GM18951 (cell line): ENCODE results near the gene WDR77.

Experiments used
- POLR2A ChIP-seq: IDR thresholded peaks from 4 replicates; pipeline ENCODE4 v1.6.1; 2011; ENCODE audit warnings: mild to moderate bottlenecking; ENCODE audit not compliant: insufficient read length, insufficient read depth; ENCODE audit errors: extremely low read depth
- in situ Hi-C: fragments of 300-500 bp; cut with MboI; formaldehyde crosslinking; loops from one replicate; pipeline ENCODE4 v1.12.0; 2022; ENCODE audit warnings: low sequenced_read_pairs, mixed read lengths, inconsistent platforms; ENCODE audit not compliant: unreplicated experiment

The WDR77 gene

DNA sequence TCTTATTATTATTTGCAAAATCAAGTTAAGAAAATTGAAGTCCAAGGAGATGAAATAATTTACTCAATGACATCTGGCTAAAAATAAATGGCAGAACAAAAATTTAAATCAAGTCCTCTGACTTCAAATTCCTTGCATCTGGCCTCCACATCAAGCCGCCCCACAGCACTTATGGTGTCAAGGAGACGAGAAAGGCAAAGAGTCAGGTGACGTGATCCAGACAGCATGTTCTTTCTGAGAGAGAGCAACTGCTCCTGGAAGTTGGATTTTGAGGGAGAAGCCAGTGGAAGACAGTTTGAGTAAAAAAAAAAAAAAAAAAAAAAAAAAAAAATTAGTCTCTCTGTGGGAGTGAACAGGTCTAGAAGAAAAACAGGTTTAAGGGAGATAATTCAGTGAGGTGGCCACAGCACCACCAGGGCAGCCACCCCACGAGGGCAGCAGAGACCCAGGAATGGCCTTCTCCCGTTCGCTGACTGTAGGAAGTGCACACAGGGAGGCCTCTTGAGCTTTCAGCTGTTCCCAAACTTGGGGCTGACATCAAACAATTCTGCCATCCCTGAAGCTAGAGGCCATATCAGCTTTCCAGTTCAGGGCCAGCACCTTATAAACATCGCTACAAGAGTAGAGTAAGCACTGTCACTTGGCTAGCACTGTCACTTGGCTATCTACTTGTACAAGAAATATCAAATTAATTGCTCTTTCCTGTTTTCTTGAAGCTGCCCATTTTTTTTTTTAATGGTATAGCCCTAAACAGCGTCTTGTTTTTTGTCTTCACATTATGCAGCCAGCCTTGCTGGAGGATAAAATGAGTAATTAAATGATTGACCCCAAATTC is 32.5 kb upstream of the WDR77 start:
- no peak for TF ChIP-seq POLR2A
- in situ Hi-C loops, result loop anchor here (25.0 kb wide), 1 partner anchor 881 kb away; no protein-coding TSS in a partner anchor

DNA sequence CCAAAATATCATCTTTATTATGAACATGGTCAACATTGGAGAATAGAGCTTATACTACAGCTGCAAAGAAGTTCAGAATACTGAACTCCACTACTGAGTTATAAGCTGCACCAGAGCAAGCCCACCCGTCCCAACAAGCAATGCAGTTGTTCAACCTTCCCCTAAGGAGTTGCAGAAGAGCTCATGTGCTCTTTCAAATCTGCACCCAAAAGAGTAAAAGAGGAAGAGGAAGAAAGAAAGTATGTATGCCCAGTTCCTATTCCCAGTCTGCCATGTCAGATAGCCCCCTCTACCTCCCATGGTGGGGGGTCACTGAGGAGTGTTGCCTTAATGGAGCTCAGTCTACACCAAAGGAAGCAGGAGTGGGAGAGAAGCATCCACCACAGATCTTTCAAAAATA is 31.6 kb upstream of the WDR77 start:
- in situ Hi-C loops, result loop anchor here (25.0 kb wide), 1 partner anchor 882 kb away; no protein-coding TSS in a partner anchor
- TF ChIP-seq POLR2A, result no peak

DNA sequence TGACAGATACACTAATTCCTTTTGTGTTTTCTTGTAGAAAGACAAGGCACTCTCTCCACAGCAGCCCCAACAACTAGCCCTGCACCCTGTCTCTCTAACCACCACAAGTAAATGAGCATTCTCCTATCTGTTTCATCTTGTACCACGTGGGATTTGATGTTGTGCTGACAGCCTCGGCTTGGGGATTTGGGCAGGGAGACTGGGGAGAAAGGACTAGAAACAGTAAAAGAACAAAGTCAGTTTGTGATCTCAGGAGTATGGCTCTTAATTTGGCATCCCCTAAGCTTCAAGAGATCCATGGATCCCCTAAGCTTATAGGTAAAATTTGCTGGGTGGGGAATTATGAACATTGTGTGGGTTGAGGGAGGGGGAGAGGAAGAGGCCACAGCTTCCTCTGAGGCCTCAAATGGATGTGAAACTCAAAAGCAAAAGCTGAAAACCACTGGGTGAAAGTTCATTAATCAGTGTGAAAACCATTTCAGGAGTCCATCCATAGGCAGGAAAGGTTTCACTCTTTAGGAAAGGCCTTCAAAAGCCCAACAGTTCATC is 27.8 kb upstream of the WDR77 start:
- no peak for TF ChIP-seq POLR2A
- in situ Hi-C loops, result loop anchor here (10.0 to 25.0 kb wide), 2 partner anchors 278 to 885 kb away; partner anchors contain the start of gene DDX20

DNA sequence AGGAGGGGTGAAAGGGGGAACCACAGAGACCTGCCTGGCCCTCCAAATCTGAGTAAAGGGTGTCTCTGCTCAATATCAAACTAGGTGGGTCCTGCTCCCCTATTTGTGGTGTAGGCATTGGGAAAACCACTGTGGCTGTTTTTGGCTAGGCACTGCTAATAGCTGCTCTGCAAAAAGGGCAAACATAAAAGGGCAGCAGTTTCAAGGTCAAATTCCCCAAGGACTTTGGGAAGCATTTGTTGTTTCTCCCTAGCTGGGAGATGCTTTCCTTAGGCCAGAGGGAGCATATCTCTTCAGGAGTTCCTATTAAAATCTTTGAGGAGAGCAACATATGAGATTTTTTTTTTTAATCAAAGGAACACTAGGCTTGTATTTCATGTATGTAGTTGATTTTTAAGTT is 27.2 kb upstream of the WDR77 start:
- in situ Hi-C loops, result loop anchor here (10.0 to 25.0 kb wide), 2 partner anchors 279 to 886 kb away; partner anchors contain the start of gene DDX20
- TF ChIP-seq POLR2A, result no peak

DNA sequence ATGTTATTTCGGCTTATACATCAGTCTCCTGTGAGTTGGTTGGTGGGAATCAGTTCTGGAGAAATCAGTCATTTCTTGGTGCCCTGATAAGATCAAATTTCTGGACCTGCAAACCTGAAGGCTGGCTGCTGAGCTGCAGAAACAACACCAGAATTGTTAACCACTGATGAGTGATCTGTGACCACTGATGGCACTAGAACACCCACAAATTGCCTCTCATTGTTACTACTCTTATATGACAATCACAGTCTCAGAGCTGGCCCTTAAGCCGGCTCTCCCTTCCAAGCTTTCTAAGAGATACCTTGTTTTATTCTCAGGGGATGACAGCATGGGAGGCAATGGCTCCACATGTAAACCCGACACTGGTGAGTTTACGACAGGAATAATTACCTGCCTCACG is 26.6 kb upstream of the WDR77 start:
- no peak for TF ChIP-seq POLR2A
- in situ Hi-C loops, result loop anchor here (10.0 to 25.0 kb wide), 2 partner anchors 279 to 887 kb away; partner anchors contain the start of gene DDX20

DNA sequence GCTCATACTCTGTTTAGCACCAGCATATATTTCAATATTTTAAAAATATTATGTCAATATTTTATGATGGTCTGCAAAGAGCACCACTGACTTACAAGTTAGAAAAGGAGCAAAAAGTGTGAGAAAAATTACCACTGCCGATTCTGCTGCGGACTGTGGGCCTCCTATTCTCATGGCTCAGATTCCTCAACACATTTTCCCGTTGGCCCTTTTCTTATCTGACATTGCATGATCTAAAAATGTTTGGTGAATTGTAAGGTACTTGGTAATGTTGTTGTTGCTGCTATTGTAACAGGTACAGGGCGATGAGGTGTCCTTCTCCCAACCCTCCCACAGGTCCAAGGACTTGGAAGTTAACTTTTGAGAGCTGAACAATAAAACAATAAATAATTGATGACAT is 25.5 kb upstream of the WDR77 start:
- in situ Hi-C loops, result loop anchor here (10.0 kb wide), 1 partner anchor 280 kb away; the partner anchor contains the start of gene DDX20

DNA sequence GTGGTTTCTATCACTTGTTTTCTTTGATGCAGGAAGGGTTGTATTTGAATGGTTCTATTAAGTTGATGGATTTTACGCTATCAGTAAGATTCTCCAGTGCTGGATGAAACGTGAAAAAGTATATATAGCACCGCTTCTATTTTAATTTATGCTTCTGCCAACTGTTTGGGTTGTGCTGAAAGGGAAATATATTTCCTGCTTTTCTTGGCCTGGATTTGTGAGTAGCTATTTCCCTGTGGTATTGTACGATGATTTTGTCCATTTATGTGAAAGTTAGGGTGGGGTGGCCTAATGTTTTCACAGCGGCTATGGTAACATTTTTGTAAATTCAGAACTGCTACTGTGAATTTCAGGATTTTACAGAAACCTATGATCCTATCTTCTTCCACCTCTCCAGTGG is 25.1 kb upstream of the WDR77 start:
- TF ChIP-seq POLR2A, result no peak
- in situ Hi-C loops, result loop anchor here (10.0 kb wide), 1 partner anchor 281 kb away; the partner anchor contains the start of gene DDX20

More for the DNA sequence above, 25.5 kb upstream of the WDR77 start:
- TF ChIP-seq POLR2A, result no peak

DNA sequence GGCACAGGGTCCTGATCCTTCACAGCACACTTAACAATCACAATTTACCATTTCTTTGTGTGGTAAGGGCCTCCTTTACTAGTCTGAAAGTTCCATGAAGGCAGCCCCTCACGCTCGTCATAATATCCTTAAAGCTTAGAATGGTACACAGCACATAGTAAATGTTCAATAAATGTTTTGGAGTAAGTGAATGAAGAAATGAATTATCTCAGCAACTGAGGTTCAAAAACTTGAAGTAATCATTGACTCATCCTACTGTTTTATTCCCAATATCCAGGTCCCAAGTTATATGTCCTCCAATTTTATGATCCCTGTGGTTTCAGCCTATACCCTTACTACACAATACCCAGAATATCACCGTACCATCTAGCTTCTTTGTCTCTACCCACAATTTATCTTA is 22.5 kb upstream of the WDR77 start:
- in situ Hi-C loops, result loop anchor here (10.0 kb wide), 1 partner anchor 283 kb away; the partner anchor contains the start of gene DDX20

DNA sequence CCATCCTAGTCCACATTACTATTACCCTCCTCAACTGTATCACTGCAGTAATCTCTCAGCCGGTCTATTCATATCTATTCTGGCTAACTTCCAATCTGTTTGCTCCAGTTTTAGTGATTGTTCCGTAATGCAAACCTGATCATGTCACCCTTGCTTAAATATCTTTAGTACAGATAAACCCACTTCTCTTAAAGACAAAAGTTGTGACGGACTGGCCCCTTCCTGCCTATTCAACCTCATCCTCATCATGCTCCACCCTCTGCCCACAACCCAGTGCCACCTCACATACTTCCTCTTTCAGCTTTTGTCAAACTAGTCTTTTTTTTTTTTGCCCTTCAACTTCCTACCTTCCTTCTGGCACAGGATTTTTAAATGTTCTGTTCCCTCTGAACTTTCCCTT is 22.0 kb upstream of the WDR77 start:
- in situ Hi-C loops, result loop anchor here (10.0 kb wide), 1 partner anchor 284 kb away; the partner anchor contains the start of gene DDX20
- no peak for TF ChIP-seq POLR2A

More for the DNA sequence above, 22.5 kb upstream of the WDR77 start:
- TF ChIP-seq POLR2A, result no peak

DNA sequence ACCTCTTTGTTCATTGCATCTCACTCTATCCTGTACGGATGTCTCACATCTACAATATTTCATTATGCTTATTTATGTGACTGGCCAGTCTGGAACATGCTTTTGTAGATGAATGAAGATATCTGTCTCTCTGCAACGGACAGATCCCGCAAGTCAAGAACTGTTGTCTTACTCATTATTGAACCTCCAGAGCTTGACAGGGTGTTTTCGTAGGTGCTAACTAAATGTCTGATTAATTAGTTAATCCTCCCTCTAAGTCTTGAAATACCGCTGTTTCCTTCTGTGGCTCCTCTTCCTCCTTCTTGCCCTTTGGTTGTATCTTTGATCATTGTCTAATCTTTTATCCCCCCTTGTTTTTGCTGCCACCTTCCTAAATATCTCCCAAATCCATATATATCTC is 21.5 kb upstream of the WDR77 start:
- in situ Hi-C loops, result loop anchor here (10.0 kb wide), 1 partner anchor 284 kb away; the partner anchor contains the start of gene DDX20
- no peak for TF ChIP-seq POLR2A

DNA sequence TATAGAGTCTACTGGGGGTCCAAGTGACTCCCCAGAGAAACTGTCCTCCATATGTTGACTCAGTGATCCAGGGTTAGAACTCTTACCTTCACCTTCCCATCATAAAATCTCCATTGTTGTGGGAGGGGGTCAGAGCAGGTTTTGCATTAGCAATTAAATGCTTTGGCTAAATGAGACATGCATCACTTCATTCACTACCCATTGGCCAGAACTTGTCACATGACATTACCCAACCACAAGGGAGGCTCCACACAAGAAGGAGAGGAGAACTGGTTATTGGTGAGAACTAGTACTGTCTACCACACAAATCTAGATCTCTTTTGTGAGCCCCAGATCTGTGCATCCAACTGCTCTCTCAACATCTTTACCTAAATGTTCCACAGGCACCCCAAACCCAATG is 20.5 kb upstream of the WDR77 start:
- TF ChIP-seq POLR2A, result no peak
- in situ Hi-C loops, result no loop called here

DNA sequence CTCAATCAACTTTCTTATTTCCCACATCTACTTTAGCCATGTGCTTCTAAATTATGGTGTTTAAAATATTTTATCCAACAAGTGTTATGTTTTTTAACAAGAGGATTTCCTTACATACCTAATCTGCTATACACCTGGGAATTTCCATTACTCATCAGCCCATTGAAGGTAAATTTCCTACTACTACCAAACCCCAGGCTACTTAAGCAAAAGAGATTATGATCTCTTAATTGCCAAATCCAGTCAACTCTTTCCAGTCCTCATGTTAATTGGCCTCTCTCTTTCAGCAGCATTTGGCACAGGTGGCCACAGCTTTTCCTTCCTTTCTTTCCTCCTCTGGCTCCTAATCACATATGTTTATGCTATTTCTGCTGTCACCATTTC is 19.7 kb upstream of the WDR77 start:
- in situ Hi-C loops, result no loop called here
- TF ChIP-seq POLR2A, result no peak

DNA sequence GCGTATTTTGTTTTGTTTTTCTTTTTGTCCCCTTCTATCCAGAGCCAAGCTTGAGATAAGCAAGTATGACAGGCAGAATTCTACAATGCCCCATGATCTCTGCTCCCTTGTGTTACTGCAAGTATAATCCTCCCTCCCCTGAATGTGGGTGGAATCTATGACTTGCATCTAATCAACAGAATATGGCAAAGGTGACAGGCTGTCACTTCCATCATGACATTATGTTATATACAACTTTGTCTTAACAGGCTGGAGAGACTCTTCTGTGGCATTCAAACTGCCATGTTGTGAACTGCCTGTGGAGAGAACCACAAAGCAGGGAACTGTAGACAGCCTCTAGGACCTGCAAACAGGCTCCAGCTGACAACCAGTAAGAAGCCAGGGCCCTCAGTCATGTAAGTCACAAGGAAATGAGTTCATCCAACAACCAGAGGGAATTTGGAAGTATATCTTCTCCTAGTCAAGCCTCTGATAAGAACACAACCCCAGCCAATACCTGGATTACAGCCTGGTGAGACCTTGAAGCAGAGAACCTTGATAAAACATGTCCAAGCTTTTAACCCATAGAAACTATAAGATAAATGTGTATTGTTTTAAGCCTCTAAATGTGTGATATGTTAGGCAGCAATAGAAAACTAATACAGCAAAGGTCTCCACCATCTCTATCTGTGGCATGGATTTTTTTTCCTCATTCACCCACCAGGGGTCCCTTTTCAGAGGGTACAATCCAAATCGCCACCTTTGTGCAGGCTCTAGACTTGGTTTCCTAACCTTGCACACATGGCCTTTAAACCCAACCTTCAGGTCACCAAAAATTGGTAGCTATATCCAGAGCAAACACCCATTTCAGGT is 19.0 kb upstream of the WDR77 start:
- in situ Hi-C loops, result no loop called here

More for the DNA sequence above, 19.0 kb upstream of the WDR77 start:
- TF ChIP-seq POLR2A, result no peak
